DMS153 treated with DMSO at 0.1 percent for 48 hours (cell line): Measurements from ENCODE around the gene DPM3.
"Not testable (repeated sequence)": the region's sequence is repeated elsewhere in the genome, so short reads cannot be mapped to it uniquely, and the experiment has no call there.

Experiments
- DNase-seq: peaks from one replicate; lab custom pipeline; 2025; ENCODE audit not compliant: unreplicated experiment; lab: John Stamatoyannopoulos, UW

The DPM3 gene

DNA sequence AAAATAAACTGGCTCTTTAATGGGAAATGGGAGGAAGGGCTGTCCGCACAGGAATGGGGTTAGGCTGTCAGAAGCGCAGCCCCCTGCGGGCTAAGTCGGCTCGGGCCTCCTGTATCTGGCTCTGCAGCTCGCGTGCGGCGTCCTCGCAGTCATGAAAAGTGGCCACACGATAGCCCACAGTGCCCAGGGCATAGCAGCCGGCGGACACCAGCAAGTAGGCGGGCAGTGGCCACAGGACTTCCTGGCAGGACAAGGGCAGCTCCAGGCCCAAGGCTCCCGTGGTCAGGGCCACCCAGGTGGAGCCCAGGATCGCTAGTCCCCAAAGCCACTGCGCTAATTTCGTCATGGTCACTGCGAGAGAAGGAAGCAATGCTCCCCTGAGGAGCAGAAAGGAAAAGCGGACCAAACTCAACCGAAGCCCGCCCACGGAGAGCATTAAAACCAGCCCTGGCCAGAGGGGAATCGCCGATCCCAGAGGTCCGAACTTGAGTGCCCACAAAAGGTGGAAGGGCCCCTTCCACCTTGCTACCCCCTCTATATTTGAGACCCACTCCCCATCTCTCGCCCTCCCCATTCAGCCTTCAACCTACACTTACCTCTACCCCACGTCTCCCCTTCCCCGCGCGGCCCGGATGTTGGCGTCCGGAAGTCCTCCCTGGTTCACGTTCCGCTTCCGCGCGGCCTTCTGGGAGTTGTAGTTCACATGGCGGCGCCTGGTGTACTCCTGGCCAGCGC lies at the start of gene DPM3:
DPM3 (minus strand) TSS at position 637 of the 735 bp plus-strand sequence; CDS start at position 346, 291 bp downstream.
- DNase-seq, result peak; percentile 83

DNA sequence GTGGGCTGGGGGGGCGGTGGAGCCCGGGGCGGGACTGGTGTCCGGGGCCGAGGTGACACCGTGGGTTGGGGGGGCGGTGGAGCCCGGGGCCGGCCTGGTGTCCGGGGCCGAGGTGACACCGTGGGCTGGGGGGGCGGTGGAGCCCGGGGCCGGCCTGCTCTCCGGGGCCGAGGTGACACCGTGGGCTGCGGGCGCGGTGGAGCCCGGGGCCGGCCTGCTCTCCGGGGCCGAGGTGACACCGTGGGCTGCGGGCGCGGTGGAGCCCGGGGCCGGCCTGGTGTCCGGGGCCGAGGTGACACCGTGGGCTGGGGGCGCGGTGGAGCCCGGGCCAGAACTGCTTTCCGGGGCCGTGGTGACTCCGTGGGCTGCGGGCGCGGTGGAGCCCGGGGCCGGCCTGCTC lies 49.6 kb upstream of the DPM3 start:
- not testable (repeated sequence) for DNase-seq

DNA sequence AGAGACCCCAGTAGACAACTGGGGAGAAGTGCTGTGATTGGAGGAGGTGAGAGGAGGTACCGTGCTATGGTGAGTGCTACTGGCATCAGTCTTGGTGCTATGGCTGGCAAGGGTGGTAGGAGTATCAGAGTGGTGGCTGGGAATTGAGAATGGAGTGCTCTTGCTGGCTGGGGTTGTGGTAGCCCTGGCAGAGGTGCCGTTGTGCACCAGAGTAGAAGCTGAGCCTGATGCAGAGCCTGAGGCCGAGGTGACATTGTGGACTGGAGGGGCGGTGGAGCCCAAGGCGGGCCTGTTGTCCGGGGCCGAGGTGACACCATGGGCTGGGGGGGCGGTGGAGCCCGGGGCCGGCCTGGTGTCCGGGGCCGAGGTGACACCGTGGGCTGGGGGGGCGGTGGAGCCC lies 47.9 kb upstream of the DPM3 start:
- DNase-seq, result no peak

DNA sequence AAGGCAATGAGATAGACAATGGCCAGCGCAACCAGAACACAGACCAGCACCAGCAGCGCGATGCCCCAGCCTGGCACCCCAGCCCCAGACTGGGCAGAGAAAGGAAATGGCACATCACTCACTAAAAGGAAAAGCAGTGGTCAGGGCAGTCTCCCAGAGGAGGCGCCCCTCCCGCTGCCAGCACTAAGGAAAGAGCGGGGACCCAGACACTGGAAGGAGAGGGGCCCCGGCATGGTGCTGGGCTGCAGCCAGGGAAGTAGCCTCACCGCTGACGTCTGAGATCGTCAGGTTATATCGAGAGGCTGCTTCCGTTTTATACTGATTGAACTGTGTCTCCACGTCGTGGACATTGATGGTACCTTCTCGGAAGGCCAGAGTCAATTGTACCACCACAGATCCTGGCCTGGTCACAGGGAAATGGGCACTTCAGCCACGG lies 47.1 kb upstream of the DPM3 start:
- DNase-seq, result no peak

DNA sequence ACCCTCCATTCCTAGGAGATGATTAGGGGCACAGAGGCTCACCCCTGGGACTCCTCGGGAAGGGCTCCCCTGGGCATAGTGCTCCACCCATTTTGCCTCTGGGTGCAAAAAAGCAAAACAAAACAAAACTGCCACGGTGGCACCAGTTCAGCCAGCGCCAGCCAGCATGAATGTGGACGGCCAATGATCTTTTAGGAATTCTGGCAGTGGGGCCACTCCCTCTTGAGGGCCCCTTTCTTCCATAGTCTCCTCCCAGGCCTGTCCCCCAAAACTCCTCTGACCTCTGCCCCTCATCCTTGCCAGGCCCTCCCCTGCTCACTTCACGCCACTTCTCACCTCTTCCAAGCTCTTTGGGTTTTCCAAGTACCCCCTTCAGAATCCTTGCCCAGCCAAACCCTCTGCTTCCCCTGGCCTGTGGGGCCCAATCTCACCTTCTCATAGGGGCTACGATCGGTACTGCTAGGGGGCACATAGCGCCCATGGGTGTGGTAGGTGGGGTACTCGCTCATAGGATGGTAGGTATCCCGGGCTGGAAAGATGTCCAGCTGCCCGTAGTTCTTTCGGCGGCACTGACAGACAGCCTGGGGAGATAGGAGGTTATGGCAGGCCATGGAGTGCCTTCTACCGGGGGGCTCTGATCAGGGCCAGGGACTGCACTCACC lies 46.6 kb upstream of the DPM3 start:
- DNase-seq, result no peak

DNA sequence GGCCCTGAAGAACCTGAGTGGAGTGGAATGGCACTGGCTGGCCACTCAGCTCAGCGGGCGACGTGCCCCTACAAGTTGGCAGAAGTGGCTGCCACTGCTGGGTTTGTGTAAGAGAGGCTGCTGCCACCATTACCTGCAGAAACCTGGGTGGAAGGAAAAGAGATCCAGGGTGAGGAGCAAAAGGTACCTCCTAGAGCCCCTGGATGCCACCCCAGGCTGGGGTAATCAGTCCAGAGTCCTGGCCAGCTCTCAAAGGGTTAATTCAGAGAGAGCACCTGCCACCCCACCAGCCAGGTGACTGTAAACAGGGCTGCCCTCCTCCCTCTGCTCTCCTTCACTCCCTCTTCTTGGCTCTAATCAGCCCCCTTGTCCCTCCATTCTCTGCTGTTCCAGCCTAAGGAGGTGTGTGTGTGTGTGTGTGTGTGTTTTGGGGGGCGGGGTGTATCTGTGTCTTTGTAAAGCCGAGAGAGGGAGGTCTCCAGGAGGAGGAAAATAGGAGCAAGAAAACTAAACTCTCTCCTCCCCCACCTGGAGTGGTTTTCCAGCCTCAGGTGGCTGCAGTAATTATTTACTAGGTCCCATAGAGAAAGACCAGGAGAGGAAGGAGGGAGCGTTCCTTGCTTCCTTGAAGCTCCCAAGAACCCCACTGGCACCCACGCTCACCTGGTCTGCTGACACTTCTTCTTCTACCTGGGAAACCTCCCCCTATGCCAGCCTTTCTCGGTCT lies 45.9 kb upstream of the DPM3 start:
- peak; percentile 38 for DNase-seq

GRCh38 chr1:155185783-155186066 lies 45.4 kb upstream of the DPM3 start:
- no peak for DNase-seq

DNA sequence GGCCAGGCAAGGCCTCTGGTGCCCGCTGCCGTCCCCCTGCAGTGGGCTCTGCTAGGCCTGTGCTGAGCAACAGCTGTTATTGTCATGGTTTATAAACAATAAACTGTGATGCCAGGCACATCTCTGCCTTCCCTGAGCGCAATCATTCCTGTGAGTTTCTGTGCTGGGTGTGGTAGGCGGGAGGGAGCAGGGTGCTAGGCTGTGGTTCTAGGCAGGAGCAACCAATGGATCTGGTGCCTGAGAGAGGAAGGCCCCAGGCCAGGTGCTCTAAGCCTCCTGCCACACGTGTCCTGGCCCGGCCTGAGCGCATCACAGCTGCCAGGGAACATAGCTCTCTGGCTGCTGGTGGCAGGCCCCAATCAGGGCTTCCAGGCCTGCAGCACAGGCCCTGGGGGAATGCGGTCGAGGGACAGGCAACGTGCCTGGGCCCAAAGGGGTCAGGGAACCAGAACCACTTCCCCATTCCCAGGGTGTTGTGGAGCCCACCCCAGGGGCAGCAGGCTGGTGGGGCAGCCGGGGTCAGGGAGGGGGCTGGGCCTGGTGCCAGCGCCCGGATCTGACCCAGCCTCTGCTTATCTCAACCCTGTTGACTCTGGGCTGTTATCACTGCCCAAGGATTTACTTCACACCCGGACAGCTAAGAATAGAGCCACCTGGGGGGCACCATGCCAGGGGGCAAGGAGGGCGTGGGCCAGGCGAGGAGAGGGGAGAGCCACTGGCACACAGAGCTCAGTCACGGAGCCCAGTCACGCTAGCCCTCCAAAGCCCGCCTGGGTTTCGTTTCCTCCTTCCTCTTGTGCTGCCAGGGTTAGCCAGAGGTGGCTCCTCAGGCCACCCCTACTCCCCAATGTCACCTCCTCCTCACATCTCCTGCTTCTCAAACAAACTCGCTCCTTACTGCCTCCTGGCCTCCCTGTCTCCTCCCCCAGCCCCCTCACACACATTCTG lies 44.8 kb upstream of the DPM3 start:
- DNase-seq, result no peak

- no peak for DNase-seq
Measured at GRCh38 chr1:155184351-155184811, 44.0 kb upstream of the DPM3 start.

DNA sequence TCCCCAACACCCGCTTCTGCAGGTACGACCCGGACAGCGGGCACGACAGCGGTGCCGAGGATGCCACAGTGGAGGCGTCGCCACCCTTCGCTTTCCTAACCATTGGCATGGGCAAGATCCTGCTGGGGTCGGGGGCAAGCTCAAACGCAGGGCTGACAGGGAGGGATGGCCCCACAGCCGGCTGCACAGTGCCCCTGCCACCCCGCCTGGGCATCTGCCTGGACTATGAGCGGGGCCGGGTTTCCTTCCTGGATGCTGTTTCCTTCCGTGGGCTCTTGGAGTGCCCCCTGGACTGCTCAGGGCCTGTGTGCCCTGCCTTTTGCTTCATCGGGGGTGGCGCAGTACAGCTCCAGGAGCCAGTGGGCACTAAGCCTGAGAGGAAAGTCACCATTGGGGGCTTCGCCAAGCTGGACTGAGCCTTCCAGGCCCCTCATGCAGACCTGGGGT lies 43.5 kb upstream of the DPM3 start:
- DNase-seq, result no peak

- DNase-seq, result no peak
Measured at GRCh38 chr1:155182052-155182550, 41.8 kb upstream of the DPM3 start.

- no peak for DNase-seq
Measured at GRCh38 chr1:155181371-155182051, 41.2 kb upstream of the DPM3 start.

DNA sequence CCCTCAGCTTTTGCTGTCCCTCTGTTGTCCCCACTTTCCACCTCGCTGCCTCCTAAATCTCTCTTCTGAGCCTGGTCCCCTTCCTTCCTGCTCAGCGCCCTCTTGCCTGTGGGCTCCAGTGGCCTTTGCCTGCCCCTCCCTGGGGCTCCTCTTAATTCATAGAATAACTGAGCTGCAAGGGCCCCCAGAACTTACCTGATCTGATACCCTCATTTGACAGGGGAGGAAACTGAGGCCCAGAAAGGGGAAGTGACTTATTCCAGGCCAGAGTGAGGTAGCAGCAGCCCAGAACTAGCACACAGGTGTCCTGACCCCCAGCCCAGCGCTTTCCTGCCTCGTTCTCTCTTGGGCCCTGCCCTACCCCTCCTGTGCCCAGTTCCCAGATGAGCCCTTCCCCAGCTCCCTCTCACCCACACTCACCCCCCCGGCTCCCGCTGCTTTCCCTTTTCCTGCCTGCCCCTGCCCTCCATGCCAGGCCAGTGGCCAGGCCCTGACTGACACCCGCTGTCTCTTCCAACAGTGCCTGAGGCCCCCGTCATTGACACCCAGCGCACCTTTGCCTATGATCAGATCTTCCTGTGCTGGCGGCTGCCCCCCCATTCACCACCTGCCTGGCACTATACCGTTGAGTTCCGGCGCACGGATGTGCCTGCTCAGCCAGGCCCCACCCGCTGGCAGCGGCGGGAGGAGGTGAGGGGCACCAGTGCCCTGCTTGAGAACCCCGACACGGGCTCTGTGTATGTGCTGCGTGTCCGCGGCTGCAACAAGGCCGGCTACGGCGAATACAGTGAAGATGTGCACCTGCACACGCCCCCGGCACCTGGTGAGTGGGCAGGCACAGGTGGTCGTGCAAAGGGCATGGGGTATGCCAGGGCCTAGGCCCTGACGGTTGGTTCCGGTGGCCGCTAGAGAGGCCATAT lies 39.0 kb upstream of the DPM3 start:
- no peak for DNase-seq

GRCh38 chr1:155178441-155179111 lies 38.2 kb upstream of the DPM3 start:
- DNase-seq, result no peak

GRCh38 chr1:155177918-155178281 lies 37.6 kb upstream of the DPM3 start:
- DNase-seq, result no peak

DNA sequence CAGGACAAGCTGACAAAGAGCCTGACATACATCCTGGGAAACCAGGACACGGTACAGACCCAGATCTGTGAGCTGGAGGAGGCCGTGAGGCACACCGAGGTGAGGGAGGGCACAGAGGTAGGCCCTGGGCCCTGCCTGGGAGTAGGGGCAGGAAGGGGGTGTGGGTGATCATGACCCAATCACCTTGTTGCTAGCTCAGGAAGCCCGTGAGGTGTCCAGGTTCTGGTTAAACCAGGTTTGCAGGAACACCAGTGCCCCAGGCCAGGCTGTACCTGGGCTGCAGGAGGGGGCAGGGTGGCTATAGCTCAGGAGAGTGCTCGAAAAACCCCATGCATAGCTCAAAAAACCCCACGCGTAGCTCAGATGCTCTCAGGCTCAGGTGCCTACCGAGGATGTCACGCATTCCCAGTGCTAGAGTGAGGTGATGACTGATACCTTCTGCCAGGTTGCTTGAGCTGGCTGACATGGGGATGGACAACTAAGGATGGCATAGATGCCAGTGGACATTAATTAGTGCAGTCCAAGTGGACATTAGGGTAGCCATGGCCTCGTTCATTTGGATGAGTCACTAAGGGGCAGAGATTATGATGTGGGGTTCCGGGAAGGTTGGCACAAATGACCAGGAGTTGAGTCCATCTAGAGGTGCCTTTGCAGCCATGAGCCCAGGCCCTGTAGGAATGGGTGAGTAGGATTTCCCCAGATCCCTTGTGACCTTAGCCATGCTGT lies 37.0 kb upstream of the DPM3 start:
- no peak for DNase-seq

GRCh38 chr1:155176544-155177071 lies 36.3 kb upstream of the DPM3 start:
- peak; percentile 90 for DNase-seq

DNA sequence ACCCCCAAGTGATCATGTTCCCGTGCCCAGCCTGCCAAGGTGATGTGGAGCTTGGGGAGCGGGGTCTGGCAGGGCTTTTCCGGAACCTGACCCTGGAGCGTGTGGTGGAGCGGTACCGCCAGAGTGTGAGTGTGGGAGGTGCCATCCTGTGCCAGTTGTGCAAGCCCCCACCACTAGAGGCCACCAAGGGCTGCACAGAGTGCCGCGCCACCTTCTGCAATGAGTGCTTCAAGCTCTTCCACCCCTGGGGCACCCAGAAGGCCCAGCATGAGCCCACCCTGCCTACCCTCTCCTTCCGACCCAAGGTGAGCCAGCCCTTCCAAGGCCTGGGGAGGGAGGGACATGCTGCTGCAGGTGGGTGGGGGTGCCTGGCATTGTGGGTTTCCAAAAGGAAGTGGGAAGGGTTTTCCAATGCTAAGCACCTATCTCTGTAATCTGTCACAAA lies 35.6 kb upstream of the DPM3 start:
- DNase-seq, result no peak
